ENCODE data around the gene CNDP1.

CNDP1 gene

GRCh38 chr18:74632351-74632679, 98.0 kb downstream of the CNDP1 start:
- Histone ChIP-seq H3K4me3 (ENCODE audit: low read length in 2 of 2) (no peak overlapping the region), H3K27ac (replicated peaks; ENCODE audit: low read length) (no peak overlapping the region), H3K23ac (ENCODE audit: low read depth, low read length, poor library complexity) (no peak overlapping the region), H4K8ac (ENCODE audit: low read depth, low read length) (no peak overlapping the region), H3K4ac (ENCODE audit: low read length) (no peak overlapping the region), H2AK5ac (ENCODE audit: low read depth, low read length) (no peak overlapping the region), H2BK120ac (ENCODE audit: low read depth, low read length) (no peak overlapping the region), H3K36me3 (replicated peaks in 1 of 2; ENCODE audit: control insufficient read depth in 2 of 2, insufficient read depth in 2 of 2, low read length in 2 of 2) (peaks cover 0 to 26% of the 10 kb centered on the region in 2 donors), H2AFZ (ENCODE audit: low read length) (no peak overlapping the region), H3K79me1 (ENCODE audit: low read depth, low read length) (no peaks in the 10 kb centered on the region), H2BK12ac (ENCODE audit: low read length) (no peak overlapping the region), H3K9me3 (replicated peaks in 1 of 2; ENCODE audit: control insufficient read depth in 2 of 2, insufficient read depth in 1 of 2, low read depth in 1 of 2, low read length in 2 of 2) (no peaks in the 10 kb centered on the region), H2BK15ac (ENCODE audit: low read length) (no peak overlapping the region), H3K18ac (ENCODE audit: low read length) (no peak overlapping the region), H3K27me3 (ENCODE audit: control insufficient read depth in 3 of 3, insufficient read depth in 3 of 3, low read depth in 1 of 3, low read length in 3 of 3) (no peaks in the 10 kb centered on the region), H3K4me1 (ENCODE audit: control insufficient read depth in 2 of 2, insufficient read depth in 1 of 2, low read depth in 1 of 2, low read length in 2 of 2) (no peaks in the 10 kb centered on the region), H3K4me2 (ENCODE audit: insufficient read depth, low read length, poor library complexity, severe bottlenecking) (no peak overlapping the region), H4K91ac (ENCODE audit: low read depth, low read length, poor library complexity) (no peak overlapping the region), H3K14ac (ENCODE audit: low read length) (no peak overlapping the region), H2BK5ac (ENCODE audit: low read length) (no peak overlapping the region), H3K9ac (ENCODE audit: low read depth, low read length, poor library complexity) (no peak overlapping the region)
- DNase-seq (ENCODE audit: low spot score), result no peak
- no CpG with 5 or more reads among the region's 6 CpGs for WGBS, 2 donors (ENCODE audit: extremely low coverage in 2 of 2, insufficient read length in 2 of 2, insufficient replicate concordance in 1 of 2)

GRCh38 chr18:74632856-74633255, 98.6 kb downstream of the CNDP1 start:
- H3K9ac ChIP-seq (ENCODE audit: low read depth, low read length, poor library complexity), result no peak overlapping the region
- H3K79me1 ChIP-seq (ENCODE audit: low read depth, low read length), result no peaks in the 10 kb centered on the region
- no peak overlapping the region for H3K23ac ChIP-seq (ENCODE audit: low read depth, low read length, poor library complexity)
- no peak overlapping the region for H2BK120ac ChIP-seq (ENCODE audit: low read depth, low read length)
- H3K9me3 ChIP-seq (replicated peaks in 1 of 2; ENCODE audit: control insufficient read depth in 2 of 2, insufficient read depth in 1 of 2, low read depth in 1 of 2, low read length in 2 of 2), result no peaks in the 10 kb centered on the region
- no peak overlapping the region for H3K14ac ChIP-seq (ENCODE audit: low read length)
- no CpG with 5 or more reads among the region's 4 CpGs for WGBS, 2 donors (ENCODE audit: extremely low coverage in 2 of 2, insufficient read length in 2 of 2, insufficient replicate concordance in 1 of 2)
- H3K27ac ChIP-seq (replicated peaks; ENCODE audit: low read length), result no peak overlapping the region
- no peak overlapping the region for H4K91ac ChIP-seq (ENCODE audit: low read depth, low read length, poor library complexity)
- H3K4me1 ChIP-seq (ENCODE audit: control insufficient read depth in 2 of 2, insufficient read depth in 1 of 2, low read depth in 1 of 2, low read length in 2 of 2), result no peaks in the 10 kb centered on the region
- no peak for DNase-seq (ENCODE audit: low spot score)
- H3K4me2 ChIP-seq (ENCODE audit: insufficient read depth, low read length, poor library complexity, severe bottlenecking), result no peak overlapping the region
- H2AK5ac ChIP-seq (ENCODE audit: low read depth, low read length), result no peak overlapping the region
- no peak overlapping the region for H3K18ac ChIP-seq (ENCODE audit: low read length)
- peaks cover 0 to 26% of the 10 kb centered on the region in 2 donors for H3K36me3 ChIP-seq (replicated peaks in 1 of 2; ENCODE audit: control insufficient read depth in 2 of 2, insufficient read depth in 2 of 2, low read length in 2 of 2)
- no peak overlapping the region for H4K8ac ChIP-seq (ENCODE audit: low read depth, low read length)
- H3K4ac ChIP-seq (ENCODE audit: low read length), result no peak overlapping the region
- no peak overlapping the region for H3K4me3 ChIP-seq (ENCODE audit: low read length in 2 of 2)
- no peak overlapping the region for H2BK15ac ChIP-seq (ENCODE audit: low read length)
- H2AFZ ChIP-seq (ENCODE audit: low read length), result no peak overlapping the region
- H2BK12ac ChIP-seq (ENCODE audit: low read length), result no peak overlapping the region
- H3K27me3 ChIP-seq (ENCODE audit: control insufficient read depth in 3 of 3, insufficient read depth in 3 of 3, low read depth in 1 of 3, low read length in 3 of 3), result no peaks in the 10 kb centered on the region
- no peak overlapping the region for H2BK5ac ChIP-seq (ENCODE audit: low read length)

- H3K79me1 ChIP-seq (ENCODE audit: low read depth, low read length), result no peaks in the 10 kb centered on the region
- no peak overlapping the region for H2AK5ac ChIP-seq (ENCODE audit: low read depth, low read length)
- no peak overlapping the region for H2AFZ ChIP-seq (ENCODE audit: low read length)
- H4K91ac ChIP-seq (ENCODE audit: low read depth, low read length, poor library complexity), result no peak overlapping the region
- no peak overlapping the region for H3K27ac ChIP-seq (replicated peaks; ENCODE audit: low read length)
- H3K4me1 ChIP-seq (ENCODE audit: control insufficient read depth in 2 of 2, insufficient read depth in 1 of 2, low read depth in 1 of 2, low read length in 2 of 2), result no peaks in the 10 kb centered on the region
- H3K9ac ChIP-seq (ENCODE audit: low read depth, low read length, poor library complexity), result no peak overlapping the region
- no peak overlapping the region for H3K23ac ChIP-seq (ENCODE audit: low read depth, low read length, poor library complexity)
- H2BK15ac ChIP-seq (ENCODE audit: low read length), result no peak overlapping the region
- no peak for DNase-seq (ENCODE audit: low spot score)
- H3K36me3 ChIP-seq (replicated peaks in 1 of 2; ENCODE audit: control insufficient read depth in 2 of 2, insufficient read depth in 2 of 2, low read length in 2 of 2), result peaks cover 0 to 26% of the 10 kb centered on the region in 2 donors
- H3K27me3 ChIP-seq (ENCODE audit: control insufficient read depth in 3 of 3, insufficient read depth in 3 of 3, low read depth in 1 of 3, low read length in 3 of 3), result no peaks in the 10 kb centered on the region
- H2BK120ac ChIP-seq (ENCODE audit: low read depth, low read length), result no peak overlapping the region
- H3K18ac ChIP-seq (ENCODE audit: low read length), result no peak overlapping the region
- whole genome bisulfite sequencing, 2 donors (ENCODE audit: extremely low coverage in 2 of 2, insufficient read length in 2 of 2, insufficient replicate concordance in 1 of 2), result no CpG with 5 or more reads among the region's 13 CpGs
- no peak overlapping the region for H2BK5ac ChIP-seq (ENCODE audit: low read length)
- H3K4ac ChIP-seq (ENCODE audit: low read length), result no peak overlapping the region
- H3K4me2 ChIP-seq (ENCODE audit: insufficient read depth, low read length, poor library complexity, severe bottlenecking), result no peak overlapping the region
- no peak overlapping the region for H3K4me3 ChIP-seq (ENCODE audit: low read length in 2 of 2)
- no peak overlapping the region for H2BK12ac ChIP-seq (ENCODE audit: low read length)
- H4K8ac ChIP-seq (ENCODE audit: low read depth, low read length), result no peak overlapping the region
- H3K14ac ChIP-seq (ENCODE audit: low read length), result no peak overlapping the region
- H3K9me3 ChIP-seq (replicated peaks in 1 of 2; ENCODE audit: control insufficient read depth in 2 of 2, insufficient read depth in 1 of 2, low read depth in 1 of 2, low read length in 2 of 2), result no peaks in the 10 kb centered on the region
Measured at GRCh38 chr18:74633652-74634352, 99.5 kb downstream of the CNDP1 start.

DNA sequence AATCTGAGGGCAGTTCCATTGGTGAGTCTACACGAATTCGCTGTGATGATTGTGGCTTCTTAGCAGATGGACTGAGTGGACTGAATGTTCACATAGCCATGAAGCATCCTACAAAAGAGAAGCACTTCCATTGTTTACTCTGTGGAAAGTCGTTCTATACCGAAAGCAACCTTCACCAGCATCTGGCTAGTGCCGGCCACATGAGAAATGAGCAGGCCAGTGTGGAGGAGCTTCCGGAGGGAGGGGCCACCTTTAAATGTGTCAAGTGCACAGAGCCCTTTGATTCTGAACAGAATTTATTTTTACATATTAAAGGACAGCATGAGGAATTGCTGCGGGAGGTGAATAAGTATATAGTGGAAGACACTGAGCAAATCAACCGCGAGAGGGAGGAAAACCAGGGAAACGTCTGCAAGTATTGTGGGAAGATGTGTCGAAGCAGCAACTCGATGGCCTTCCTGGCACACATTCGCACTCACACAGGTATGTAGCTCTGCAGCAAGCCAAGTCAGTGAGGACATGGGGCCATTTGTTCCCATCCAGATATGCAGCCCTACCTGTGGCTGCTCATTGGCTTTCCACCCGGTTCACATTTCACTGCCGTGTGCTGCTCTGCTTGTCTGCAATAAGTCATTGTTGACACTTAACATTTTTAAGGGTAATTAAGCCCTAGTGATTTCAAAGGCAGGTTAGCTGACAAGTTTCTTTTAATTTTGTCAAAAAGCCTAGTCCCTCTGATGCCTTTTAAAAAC, 101.1 kb downstream of the CNDP1 start:
- Histone ChIP-seq H3K14ac (ENCODE audit: low read length) (no peak overlapping the region), H3K4me1 (ENCODE audit: control insufficient read depth in 2 of 2, insufficient read depth in 1 of 2, low read depth in 1 of 2, low read length in 2 of 2) (no peaks in the 10 kb centered on the region)
- no CpG with 5 or more reads among the region's 15 CpGs for WGBS, 2 donors (ENCODE audit: extremely low coverage in 2 of 2, insufficient read length in 2 of 2, insufficient replicate concordance in 1 of 2)

More for the DNA sequence above, 101.1 kb downstream of the CNDP1 start:
- no peaks in the 10 kb centered on the region for H3K27me3 ChIP-seq (ENCODE audit: control insufficient read depth in 3 of 3, insufficient read depth in 3 of 3, low read depth in 1 of 3, low read length in 3 of 3)
- H2BK120ac ChIP-seq (ENCODE audit: low read depth, low read length), result no peak overlapping the region
- H3K4ac ChIP-seq (ENCODE audit: low read length), result no peak overlapping the region
- DNase-seq (ENCODE audit: low spot score), result no peak
- H3K4me3 ChIP-seq (ENCODE audit: low read length in 2 of 2), result no peak overlapping the region
- H3K23ac ChIP-seq (ENCODE audit: low read depth, low read length, poor library complexity), result no peak overlapping the region
- H3K79me1 ChIP-seq (ENCODE audit: low read depth, low read length), result no peaks in the 10 kb centered on the region
- peaks cover 0 to 26% of the 10 kb centered on the region in 2 donors for H3K36me3 ChIP-seq (replicated peaks in 1 of 2; ENCODE audit: control insufficient read depth in 2 of 2, insufficient read depth in 2 of 2, low read length in 2 of 2)
- no peak overlapping the region for H2BK5ac ChIP-seq (ENCODE audit: low read length)
- H3K27ac ChIP-seq (replicated peaks; ENCODE audit: low read length), result no peak overlapping the region
- H3K9me3 ChIP-seq (replicated peaks in 1 of 2; ENCODE audit: control insufficient read depth in 2 of 2, insufficient read depth in 1 of 2, low read depth in 1 of 2, low read length in 2 of 2), result no peaks in the 10 kb centered on the region
- H2BK15ac ChIP-seq (ENCODE audit: low read length), result no peak overlapping the region
- no peak overlapping the region for H4K91ac ChIP-seq (ENCODE audit: low read depth, low read length, poor library complexity)
- H4K8ac ChIP-seq (ENCODE audit: low read depth, low read length), result no peak overlapping the region
- no peak overlapping the region for H3K18ac ChIP-seq (ENCODE audit: low read length)
- H3K4me2 ChIP-seq (ENCODE audit: insufficient read depth, low read length, poor library complexity, severe bottlenecking), result no peak overlapping the region
- no peak overlapping the region for H3K9ac ChIP-seq (ENCODE audit: low read depth, low read length, poor library complexity)
- no peak overlapping the region for H2BK12ac ChIP-seq (ENCODE audit: low read length)
- no peak overlapping the region for H2AK5ac ChIP-seq (ENCODE audit: low read depth, low read length)
- no peak overlapping the region for H2AFZ ChIP-seq (ENCODE audit: low read length)

All from neuronal stem cell (in vitro differentiated cells).